GM19099 (cell line): ENCODE data around the gene PPFIA2.

ENCODE experiments used
- POLR2A ChIP-seq: IDR thresholded peaks from 3 replicates; pipeline ENCODE4 v1.6.1; 2011; ENCODE audit warnings: low read depth; ENCODE audit not compliant: insufficient read length; ENCODE audit errors: extremely low read depth

Gene PPFIA2

DNA sequence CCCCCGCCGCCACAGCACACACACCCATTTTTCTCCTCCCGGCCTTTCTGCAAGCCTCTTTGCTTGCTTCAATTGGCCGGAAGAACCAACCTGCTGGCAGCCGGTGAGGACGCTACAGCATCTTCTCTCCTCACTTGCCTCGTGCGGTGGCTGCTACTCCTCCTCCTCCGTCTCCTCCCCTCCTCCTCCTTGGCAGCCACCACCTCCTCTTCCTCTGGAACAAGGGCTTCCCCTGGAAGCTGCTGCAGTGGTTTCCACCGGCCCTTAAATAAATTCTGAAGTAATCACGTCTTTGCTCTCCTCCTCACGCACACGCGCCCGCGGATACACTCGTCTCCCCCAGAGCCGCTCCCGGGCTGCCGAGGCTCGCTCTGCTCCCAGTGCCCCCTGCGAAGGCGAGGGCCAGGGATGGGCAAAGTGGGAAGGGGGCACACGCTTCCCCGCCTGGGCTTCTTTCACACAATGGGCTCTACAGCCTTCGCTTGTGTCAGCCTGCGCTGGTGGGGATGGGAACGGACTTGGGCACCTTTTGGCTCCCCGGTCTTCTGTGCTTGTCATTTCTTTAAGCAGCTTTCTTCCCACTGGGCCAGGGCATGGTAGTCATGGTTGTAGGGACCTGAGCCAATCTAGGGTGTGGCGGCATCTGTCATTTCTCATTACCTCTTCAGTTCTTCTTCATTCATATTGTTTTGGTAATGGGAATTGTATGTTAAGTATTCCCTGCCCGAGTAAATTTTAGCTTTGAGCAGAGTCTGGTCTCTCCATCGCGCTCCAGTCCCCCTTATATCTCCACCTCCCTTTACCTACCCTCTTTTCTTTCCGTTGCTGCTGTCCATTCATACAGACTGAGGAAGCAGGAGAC lies at the start of gene PPFIA2:
Gene PPFIA2, minus strand, starts transcription at position 161 of the 862 bp plus-strand sequence.
- TF ChIP-seq POLR2A, result no peak

GRCh38 chr12:81800298-81801148 lies 41.4 kb upstream of the PPFIA2 start:
- no peak for TF ChIP-seq POLR2A

DNA sequence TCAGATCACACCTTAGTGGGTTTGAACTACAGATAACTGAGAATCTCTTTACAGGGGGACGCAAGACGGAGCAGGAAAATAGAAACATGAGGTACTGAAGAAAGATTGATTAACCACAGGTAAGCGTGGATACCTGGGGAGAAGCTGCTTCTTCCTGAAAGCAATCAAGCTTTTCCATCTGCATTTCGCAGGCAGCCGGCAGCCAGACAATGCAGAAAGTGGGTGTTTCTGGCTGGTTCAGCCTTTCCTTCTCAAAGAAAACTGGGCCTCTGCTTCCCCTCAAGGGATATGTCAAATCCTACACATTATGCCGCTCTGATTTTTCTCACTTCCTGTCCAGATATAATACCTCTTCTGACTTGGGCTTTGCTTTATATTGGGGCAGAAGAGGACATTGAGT lies 39.1 kb upstream of the PPFIA2 start:
- no peak for TF ChIP-seq POLR2A

DNA sequence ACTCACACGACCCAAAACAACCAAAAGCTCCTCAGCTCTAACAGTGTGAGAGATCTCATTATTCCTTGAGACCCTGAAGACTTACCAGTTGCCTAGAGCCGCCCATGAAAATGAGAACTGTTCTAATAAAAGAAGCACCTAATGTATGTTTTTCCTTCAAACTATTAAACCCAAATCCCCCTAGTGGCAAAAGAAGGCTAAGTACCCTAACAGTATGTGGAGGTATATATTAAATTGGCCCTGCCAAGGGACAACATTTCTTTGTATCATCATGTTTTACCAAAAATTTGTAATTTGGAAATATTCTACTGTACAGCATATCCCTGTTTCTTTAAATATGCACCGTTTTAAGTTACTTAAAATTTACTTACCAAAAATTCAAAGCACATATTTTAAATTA lies 38.0 kb upstream of the PPFIA2 start:
- no peak for TF ChIP-seq POLR2A

GRCh38 chr12:81792666-81793065 lies 33.5 kb upstream of the PPFIA2 start:
- no peak for TF ChIP-seq POLR2A

DNA sequence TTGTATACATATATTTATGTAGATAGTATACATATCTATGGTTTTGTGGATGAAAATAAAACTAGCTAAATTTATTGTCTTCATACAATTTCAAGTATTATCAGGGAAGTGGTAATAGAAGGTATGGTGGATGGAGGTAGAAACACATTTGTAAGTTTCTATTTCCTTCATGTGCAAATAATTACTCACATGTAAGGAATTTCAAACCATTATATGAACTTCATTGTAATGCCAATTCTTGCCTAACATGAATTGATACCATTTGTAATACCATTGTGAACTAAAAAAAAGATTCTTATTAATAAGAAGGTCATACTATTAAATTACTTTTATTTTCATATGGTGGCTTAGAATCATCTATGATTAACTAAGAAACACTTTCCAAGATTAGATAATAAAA lies 20.1 kb upstream of the PPFIA2 start:
- TF ChIP-seq POLR2A, result no peak

DNA sequence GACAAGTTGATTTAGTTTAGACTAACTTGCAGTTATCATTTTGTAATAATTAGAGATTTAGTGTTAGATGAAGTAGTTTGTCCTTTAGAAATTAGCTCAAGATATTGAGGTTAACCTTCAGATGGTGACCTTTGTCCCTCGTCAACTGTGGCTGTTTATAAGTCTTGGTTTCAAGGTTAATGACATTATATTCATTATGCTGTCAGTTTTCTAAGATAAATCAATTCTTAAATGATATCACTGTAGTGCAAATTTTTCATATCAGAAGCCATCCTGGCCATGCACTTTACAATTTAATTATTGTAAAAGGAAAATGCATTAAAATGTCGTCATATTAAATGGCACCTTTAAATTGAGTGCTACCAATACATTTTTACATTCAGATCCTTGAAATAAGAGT lies 19.6 kb upstream of the PPFIA2 start:
- no peak for TF ChIP-seq POLR2A

- no peak for TF ChIP-seq POLR2A
These were observed 545 bp downstream of the PPFIA2 start for GRCh38 chr12:81758421-81759189.

DNA sequence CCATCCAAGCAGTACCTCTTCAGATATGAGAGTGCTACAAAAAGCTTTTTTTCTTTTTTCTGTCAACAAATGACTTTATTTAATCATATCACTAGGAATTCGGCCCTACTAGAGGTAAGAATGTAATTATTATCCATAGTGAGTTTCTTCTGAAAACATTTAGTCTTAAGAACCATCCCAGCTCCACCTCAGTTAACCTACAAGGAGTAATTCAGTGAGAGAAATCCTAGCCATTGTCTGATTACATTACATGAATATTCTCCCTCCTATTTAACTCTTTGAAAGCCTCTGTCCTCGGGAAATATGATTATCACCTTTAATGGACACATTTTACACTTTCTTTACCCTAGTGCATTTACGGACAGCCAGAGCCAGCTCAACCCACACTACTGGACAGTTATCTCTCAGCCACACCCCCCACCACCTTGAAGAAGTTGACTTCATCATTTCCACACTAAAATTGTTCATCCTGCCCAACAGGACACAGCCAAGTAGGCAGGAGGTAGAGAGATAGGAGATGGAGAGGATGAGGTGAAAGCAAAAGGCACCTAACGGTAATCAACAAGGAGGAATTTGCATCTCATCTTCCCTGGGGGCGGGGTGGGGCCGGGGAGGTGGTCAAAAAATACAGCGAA lies 1.3 kb downstream of the PPFIA2 start:
- no peak for TF ChIP-seq POLR2A

- TF ChIP-seq POLR2A, result no peak
These were observed 29.4 kb downstream of the PPFIA2 start for GRCh38 chr12:81729781-81730180.

- TF ChIP-seq POLR2A, result no peak
These were observed 31.8 kb downstream of the PPFIA2 start for GRCh38 chr12:81727391-81727790.

- TF ChIP-seq POLR2A, result no peak
These were observed 32.5 kb downstream of the PPFIA2 start for GRCh38 chr12:81726634-81727033.

- TF ChIP-seq POLR2A, result no peak
These were observed 35.8 kb downstream of the PPFIA2 start for GRCh38 chr12:81723361-81723760.

DNA sequence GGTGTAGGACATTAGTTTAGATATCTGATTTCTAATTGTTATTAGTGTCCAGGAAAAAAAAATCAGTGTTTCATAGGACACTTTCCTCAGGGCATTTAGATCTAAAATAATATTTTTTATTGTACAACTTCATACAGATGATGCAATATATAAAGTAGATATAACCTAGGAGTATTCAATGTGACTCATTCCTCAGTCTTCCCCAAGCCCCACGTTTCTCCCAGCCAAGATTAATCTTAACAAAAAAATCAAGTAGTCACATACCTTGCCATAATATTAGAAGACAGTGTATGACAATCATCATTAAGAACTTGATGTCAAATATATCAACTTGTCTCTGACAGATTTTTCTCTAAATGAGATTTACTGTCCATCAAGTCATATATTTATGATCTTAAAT lies 37.1 kb downstream of the PPFIA2 start:
- TF ChIP-seq POLR2A, result no peak

- TF ChIP-seq POLR2A, result no peak
These were observed 40.5 kb downstream of the PPFIA2 start for GRCh38 chr12:81718616-81719015.
